ENCODE measurements around the gene UQCRC1.
A peak's percentile ranks its signal among the peaks of the same experiment; 100 is the strongest.

The UQCRC1 gene

DNA sequence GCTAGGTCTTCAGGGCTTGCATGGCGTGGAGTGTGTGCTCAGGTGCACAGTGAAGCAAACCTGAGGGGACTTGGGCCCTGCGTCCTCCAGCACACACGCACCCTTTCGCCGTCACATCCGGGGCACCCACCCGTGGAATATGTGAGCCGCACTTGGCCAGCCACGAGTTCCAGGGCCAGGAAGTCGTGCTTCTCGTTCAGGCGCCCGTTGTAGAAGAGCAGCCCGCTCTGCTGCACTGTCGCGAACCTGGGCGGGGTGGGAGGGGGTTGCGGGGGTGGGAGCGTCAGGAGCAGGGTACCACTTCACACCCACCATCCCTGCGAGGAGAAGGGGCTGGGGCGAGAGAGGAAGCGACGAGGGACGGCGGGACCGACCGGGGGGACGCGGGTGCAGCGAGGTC, 46.2 kb upstream of the UQCRC1 start:
- Histone ChIP-seq H3K36me3 (ENCODE audit: control insufficient read depth in 1 of 2, insufficient read depth in 2 of 2, low read depth in 1 of 2, low read length in 2 of 2) (peaks cover 0 to 24% of the 10 kb centered on the region in 2 experiments), H3K4ac (ENCODE audit: low read depth in 1 of 2, low read length in 2 of 2) (no peak overlapping the region), H3K79me1 (replicated peaks; ENCODE audit: low read length, poor library complexity, severe bottlenecking) (no peaks in the 10 kb centered on the region), H4K91ac (ENCODE audit: low read length) (no peak overlapping the region), H3K27me3 (ENCODE audit: control insufficient read depth in 1 of 2, insufficient read depth in 1 of 2, low read length in 2 of 2) (peaks cover 0 to 39% of the 10 kb centered on the region in 2 experiments), H4K8ac (ENCODE audit: low read length) (no peak overlapping the region), H2BK12ac (ENCODE audit: low read length in 2 of 2) (no peak overlapping the region), H2BK120ac (ENCODE audit: low read depth, low read length) (no peak overlapping the region), H3K23ac (ENCODE audit: low read length in 2 of 2) (peak overlapping the region in 1 of 2 experiments; percentile 28), H3K18ac (ENCODE audit: low read depth in 1 of 2, low read length in 2 of 2) (no peak overlapping the region), H3K27ac (ENCODE audit: low read length, poor library complexity, severe bottlenecking) (no peak overlapping the region), H3K9ac (ENCODE audit: low read length) (no peak overlapping the region), H3K14ac (ENCODE audit: low read length in 2 of 2) (no peak overlapping the region), H3K9me3 (ENCODE audit: control insufficient read depth, low read length) (no peaks in the 10 kb centered on the region), H2AK5ac (ENCODE audit: low read length, severe bottlenecking) (no peak overlapping the region), H2BK15ac (ENCODE audit: low read depth, poor library complexity, severe bottlenecking) (no peak overlapping the region), H2AFZ (ENCODE audit: low read depth, low read length) (no peak overlapping the region), H2BK5ac (ENCODE audit: low read depth, low read length, poor library complexity, severe bottlenecking) (no peak overlapping the region), H3K4me1 (ENCODE audit: control insufficient read depth, insufficient read depth, low read depth, low read length) (peaks cover 15% of the 10 kb centered on the region), H3K4me3 (ENCODE audit: insufficient read depth in 1 of 2, low read depth in 1 of 2, low read length in 2 of 2) (no peak overlapping the region), H3K4me2 (ENCODE audit: low read length, poor library complexity, severe bottlenecking) (no peak overlapping the region)
- DNase-seq = no peak
- 55% methylated on average over 23 of the region's 30 CpGs for WGBS

DNA sequence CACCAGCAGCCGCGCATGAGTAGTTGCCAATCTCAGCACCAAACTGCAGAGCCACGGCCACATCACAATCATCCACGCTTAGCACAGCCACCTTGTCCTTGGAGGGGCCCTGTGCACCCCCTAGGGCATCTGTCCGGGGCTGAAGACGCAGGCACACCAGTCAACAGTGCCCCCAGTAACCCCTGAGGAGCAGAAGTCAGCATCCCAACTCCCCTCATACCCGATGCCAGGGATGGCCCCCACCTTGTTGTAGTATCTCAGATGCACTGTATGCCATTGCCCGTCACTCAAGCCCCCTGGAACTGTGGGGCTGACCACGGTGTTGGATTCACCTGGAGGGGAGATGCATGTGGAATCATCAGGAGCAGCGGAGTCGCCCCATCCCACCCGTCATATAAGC, 45.6 kb upstream of the UQCRC1 start:
- Histone ChIP-seq H3K36me3 (ENCODE audit: control insufficient read depth in 1 of 2, insufficient read depth in 2 of 2, low read depth in 1 of 2, low read length in 2 of 2) (peaks cover 0 to 21% of the 10 kb centered on the region in 2 experiments), H3K9me3 (ENCODE audit: control insufficient read depth, low read length) (no peaks in the 10 kb centered on the region), H3K23ac (ENCODE audit: low read length in 2 of 2) (no peak overlapping the region), H3K4me2 (ENCODE audit: low read length, poor library complexity, severe bottlenecking) (no peak overlapping the region), H2BK12ac (ENCODE audit: low read length in 2 of 2) (no peak overlapping the region), H3K4me1 (ENCODE audit: control insufficient read depth, insufficient read depth, low read depth, low read length) (peaks cover 15% of the 10 kb centered on the region), H2BK5ac (ENCODE audit: low read depth, low read length, poor library complexity, severe bottlenecking) (no peak overlapping the region), H3K4ac (ENCODE audit: low read depth in 1 of 2, low read length in 2 of 2) (no peak overlapping the region), H3K79me1 (replicated peaks; ENCODE audit: low read length, poor library complexity, severe bottlenecking) (no peaks in the 10 kb centered on the region), H2BK15ac (ENCODE audit: low read depth, poor library complexity, severe bottlenecking) (no peak overlapping the region), H3K27me3 (ENCODE audit: control insufficient read depth in 1 of 2, insufficient read depth in 1 of 2, low read length in 2 of 2) (peaks cover 0 to 39% of the 10 kb centered on the region in 2 experiments), H3K18ac (ENCODE audit: low read depth in 1 of 2, low read length in 2 of 2) (no peak overlapping the region), H3K14ac (ENCODE audit: low read length in 2 of 2) (no peak overlapping the region), H2AFZ (ENCODE audit: low read depth, low read length) (no peak overlapping the region), H4K8ac (ENCODE audit: low read length) (no peak overlapping the region), H2BK120ac (ENCODE audit: low read depth, low read length) (no peak overlapping the region), H3K4me3 (ENCODE audit: insufficient read depth in 1 of 2, low read depth in 1 of 2, low read length in 2 of 2) (no peak overlapping the region), H3K9ac (ENCODE audit: low read length) (no peak overlapping the region), H4K91ac (ENCODE audit: low read length) (no peak overlapping the region), H3K27ac (ENCODE audit: low read length, poor library complexity, severe bottlenecking) (no peak overlapping the region), H2AK5ac (ENCODE audit: low read length, severe bottlenecking) (no peak overlapping the region)
- 95% methylated on average over 12 of the region's 12 CpGs for WGBS
- DNase-seq = no peak

DNA sequence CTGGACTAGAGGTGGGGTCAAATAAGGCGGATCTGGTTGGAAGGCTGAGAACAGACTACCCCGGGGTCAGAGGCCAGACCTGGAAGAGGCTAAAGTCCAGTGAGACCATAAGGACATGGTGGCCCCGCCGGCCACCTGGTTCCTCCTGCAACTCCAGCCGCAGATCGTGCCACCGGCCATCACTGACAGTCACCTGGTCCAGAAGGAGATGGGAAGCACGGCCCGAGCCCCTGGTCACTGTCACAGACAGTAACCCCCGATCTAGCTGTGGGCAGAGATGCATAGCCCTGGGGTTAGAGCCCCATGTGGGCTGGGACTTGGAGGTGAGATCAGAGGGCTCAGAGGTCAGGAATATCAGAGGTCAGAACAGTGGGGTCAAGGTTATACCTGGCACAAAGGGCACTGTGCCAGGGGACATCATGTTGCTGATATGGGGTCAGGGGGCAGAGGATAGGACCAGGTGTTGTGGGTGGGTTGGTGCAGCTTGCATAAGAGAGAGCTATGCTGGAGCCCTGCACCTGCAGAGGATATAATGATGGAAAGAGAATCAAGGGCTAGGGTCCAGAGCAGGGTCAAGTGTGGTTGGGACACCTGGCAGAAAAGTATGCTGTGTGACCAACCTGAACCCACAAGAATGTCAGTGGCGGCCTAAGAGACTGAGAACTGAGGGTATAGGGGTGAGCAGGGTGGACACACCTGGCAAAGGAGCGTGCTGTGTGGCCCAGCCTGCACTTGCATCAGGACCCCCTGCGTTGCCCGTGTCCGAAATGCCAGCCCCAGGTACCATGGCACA, 43.7 kb upstream of the UQCRC1 start:
- no peaks in the 10 kb centered on the region for H3K79me1 ChIP-seq (replicated peaks; ENCODE audit: low read length, poor library complexity, severe bottlenecking)
- H3K4me3 ChIP-seq (ENCODE audit: insufficient read depth in 1 of 2, low read depth in 1 of 2, low read length in 2 of 2) = no peak overlapping the region
- H3K27ac ChIP-seq (ENCODE audit: low read length, poor library complexity, severe bottlenecking) = no peak overlapping the region
- DNase-seq = no peak
- H3K23ac ChIP-seq (ENCODE audit: low read length in 2 of 2) = peak overlapping the region in 1 of 2 experiments; percentile 40
- peaks cover 0 to 13% of the 10 kb centered on the region in 2 experiments for H3K36me3 ChIP-seq (ENCODE audit: control insufficient read depth in 1 of 2, insufficient read depth in 2 of 2, low read depth in 1 of 2, low read length in 2 of 2)
- H3K4me1 ChIP-seq (ENCODE audit: control insufficient read depth, insufficient read depth, low read depth, low read length) = peaks cover 15% of the 10 kb centered on the region
- H2BK120ac ChIP-seq (ENCODE audit: low read depth, low read length) = no peak overlapping the region
- H3K18ac ChIP-seq (ENCODE audit: low read depth in 1 of 2, low read length in 2 of 2) = no peak overlapping the region
- H4K8ac ChIP-seq (ENCODE audit: low read length) = no peak overlapping the region
- no peaks in the 10 kb centered on the region for H3K9me3 ChIP-seq (ENCODE audit: control insufficient read depth, low read length)
- H3K27me3 ChIP-seq (ENCODE audit: control insufficient read depth in 1 of 2, insufficient read depth in 1 of 2, low read length in 2 of 2) = peaks cover 0 to 33% of the 10 kb centered on the region in 2 experiments
- no peak overlapping the region for H2BK15ac ChIP-seq (ENCODE audit: low read depth, poor library complexity, severe bottlenecking)
- H2BK12ac ChIP-seq (ENCODE audit: low read length in 2 of 2) = no peak overlapping the region
- no peak overlapping the region for H3K4me2 ChIP-seq (ENCODE audit: low read length, poor library complexity, severe bottlenecking)
- H4K91ac ChIP-seq (ENCODE audit: low read length) = no peak overlapping the region
- no peak overlapping the region for H3K4ac ChIP-seq (ENCODE audit: low read depth in 1 of 2, low read length in 2 of 2)
- no peak overlapping the region for H2AK5ac ChIP-seq (ENCODE audit: low read length, severe bottlenecking)
- no peak overlapping the region for H2BK5ac ChIP-seq (ENCODE audit: low read depth, low read length, poor library complexity, severe bottlenecking)
- no peak overlapping the region for H3K14ac ChIP-seq (ENCODE audit: low read length in 2 of 2)
- 95% methylated on average over 15 of the region's 15 CpGs for WGBS
- H3K9ac ChIP-seq (ENCODE audit: low read length) = no peak overlapping the region
- H2AFZ ChIP-seq (ENCODE audit: low read depth, low read length) = no peak overlapping the region

DNA sequence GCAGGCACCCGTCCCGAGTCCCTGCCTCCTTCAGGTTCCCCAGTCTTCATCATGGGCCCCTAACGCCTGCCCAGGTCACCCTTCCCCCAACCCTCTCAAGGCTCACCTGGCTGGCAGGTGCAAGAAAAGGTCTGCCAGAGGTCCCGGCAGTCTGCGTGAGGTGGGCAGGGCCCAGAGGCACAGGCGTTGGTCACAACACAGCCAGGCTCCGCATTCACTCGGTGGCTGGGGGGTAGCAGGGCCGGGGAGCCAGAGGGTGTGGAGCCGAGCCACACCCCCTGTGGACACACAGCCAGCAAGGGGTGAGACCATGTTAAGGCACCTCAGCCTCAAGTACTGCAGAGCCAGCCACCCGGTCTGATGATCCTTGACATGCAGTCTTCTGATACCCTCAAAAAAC, 42.3 kb upstream of the UQCRC1 start:
- Histone ChIP-seq H2BK15ac (ENCODE audit: low read depth, poor library complexity, severe bottlenecking) (peak overlapping the region; percentile 36), H3K36me3 (ENCODE audit: control insufficient read depth in 1 of 2, insufficient read depth in 2 of 2, low read depth in 1 of 2, low read length in 2 of 2) (peaks cover 0 to 8% of the 10 kb centered on the region in 2 experiments), H3K4ac (ENCODE audit: low read depth in 1 of 2, low read length in 2 of 2) (no peak overlapping the region), H3K9ac (ENCODE audit: low read length) (no peak overlapping the region), H2BK5ac (ENCODE audit: low read depth, low read length, poor library complexity, severe bottlenecking) (no peak overlapping the region), H3K27ac (ENCODE audit: low read length, poor library complexity, severe bottlenecking) (no peak overlapping the region), H2AFZ (ENCODE audit: low read depth, low read length) (no peak overlapping the region), H3K23ac (ENCODE audit: low read length in 2 of 2) (no peak overlapping the region), H2AK5ac (ENCODE audit: low read length, severe bottlenecking) (no peak overlapping the region), H3K79me1 (replicated peaks; ENCODE audit: low read length, poor library complexity, severe bottlenecking) (no peaks in the 10 kb centered on the region), H3K4me1 (ENCODE audit: control insufficient read depth, insufficient read depth, low read depth, low read length) (peaks cover 15% of the 10 kb centered on the region), H4K91ac (ENCODE audit: low read length) (no peak overlapping the region), H3K4me3 (ENCODE audit: insufficient read depth in 1 of 2, low read depth in 1 of 2, low read length in 2 of 2) (no peak overlapping the region), H3K14ac (ENCODE audit: low read length in 2 of 2) (no peak overlapping the region), H2BK120ac (ENCODE audit: low read depth, low read length) (no peak overlapping the region), H4K8ac (ENCODE audit: low read length) (no peak overlapping the region), H3K27me3 (ENCODE audit: control insufficient read depth in 1 of 2, insufficient read depth in 1 of 2, low read length in 2 of 2) (peaks cover 0 to 21% of the 10 kb centered on the region in 2 experiments), H3K18ac (ENCODE audit: low read depth in 1 of 2, low read length in 2 of 2) (no peak overlapping the region), H3K9me3 (ENCODE audit: control insufficient read depth, low read length) (no peaks in the 10 kb centered on the region), H3K4me2 (ENCODE audit: low read length, poor library complexity, severe bottlenecking) (no peak overlapping the region), H2BK12ac (ENCODE audit: low read length in 2 of 2) (no peak overlapping the region)
- WGBS = 89% methylated on average over 11 of the region's 11 CpGs
- no peak for DNase-seq

Measured in mesenchymal stem cell (in vitro differentiated cells and primary cell).